ENCODE measurements around the gene BNC2. TPM values are rescaled to one million over a fixed set of nuclear protein-coding genes. Genes with fewer than 3 reads are reported as not detected.

The BNC2 gene
- total RNA-seq, 1 experiment from 2014 or later: 43.6 TPM

GRCh38 chr9:16555802-16556201 is 314.7 kb downstream of the BNC2 start:
- no peak overlapping the region for H2BK20ac ChIP-seq (ENCODE audit: low read depth, low read length, poor library complexity, severe bottlenecking)
- no peaks in the 10 kb centered on the region for H3K23me2 ChIP-seq (ENCODE audit: insufficient read length, low read depth, low read length, poor library complexity, severe bottlenecking)
- no peak overlapping the region for H3K18ac ChIP-seq (ENCODE audit: insufficient read length, low read depth, low read length)
- H3T11ph ChIP-seq (ENCODE audit: low read length): no peak overlapping the region
- H4K91ac ChIP-seq (ENCODE audit: insufficient read length, low read depth, low read length): no peak overlapping the region
- no peak overlapping the region for H3K9ac ChIP-seq (ENCODE audit: extremely low read depth, insufficient read length, low read length)
- no peak overlapping the region for H4K8ac ChIP-seq (replicated peaks; ENCODE audit: insufficient read length, low read depth, low read length)
- Mint-ChIP-seq H3K36me3 (ENCODE audit: insufficient read depth in 1 of 3, low read depth in 3 of 3) (peaks cover 5 to 22% (median 19%) of the 10 kb centered on the region in 3 experiments; a peak in 6 of 7 replicates), H3K27me3 (ENCODE audit: low read depth) (no peaks in the 10 kb centered on the region), H3K9me3 (no peaks in the 10 kb centered on the region), H3K4me3 (no peak overlapping the region), H3K4me1 (peaks cover 17 to 25% of the 10 kb centered on the region in 2 experiments), H3K27ac (no peak overlapping the region; a peak in 1 of 7 replicates)
- no peaks in the 10 kb centered on the region for H3K4me1 ChIP-seq (ENCODE audit: insufficient read depth, low read length)
- H3K9me3 ChIP-seq (ENCODE audit: control insufficient read depth, low read depth, low read length): no peaks in the 10 kb centered on the region
- H3K4ac ChIP-seq (ENCODE audit: low read depth, low read length): no peak overlapping the region
- DNase-seq: no peak
- H4K20me1 ChIP-seq (ENCODE audit: control insufficient read depth, insufficient read depth, insufficient read length): no peaks in the 10 kb centered on the region
- H4K5ac ChIP-seq (ENCODE audit: insufficient read length, low read depth, low read length): no peak overlapping the region
- H2AFZ ChIP-seq (ENCODE audit: low read length): no peak overlapping the region
- H3K23ac ChIP-seq (ENCODE audit: insufficient read length, low read depth, low read length): no peak overlapping the region
- no peak overlapping the region for H2BK15ac ChIP-seq (ENCODE audit: low read depth, low read length)
- no peak overlapping the region for H3K27ac ChIP-seq (ENCODE audit: insufficient read length, low read depth, low read length)
- no peak overlapping the region for H3K14ac ChIP-seq (ENCODE audit: insufficient read depth, low read length)
- TF ChIP-seq CTCF (conservative IDR thresholded peaks at IDR 0.05): no peak
- H2BK120ac ChIP-seq (ENCODE audit: low read depth, low read length, poor library complexity, severe bottlenecking): no peak overlapping the region
- no CpG with 5 or more reads among the region's 1 CpG for WGBS (ENCODE audit: extremely low coverage, insufficient read length, low lambda C conversion rate)
- no peaks in the 10 kb centered on the region for H3K27me3 ChIP-seq (ENCODE audit: insufficient read depth, low read length)
- no peak overlapping the region for H3K56ac ChIP-seq (ENCODE audit: insufficient read length, low read depth, low read length)
- no peak overlapping the region for H3K4me2 ChIP-seq (ENCODE audit: insufficient read depth, insufficient read length, low read length)
- no peak overlapping the region for H2BK5ac ChIP-seq (ENCODE audit: insufficient read length, low read length)
- no peaks in the 10 kb centered on the region for H3K79me2 ChIP-seq (ENCODE audit: insufficient read depth, low read length)
- no peak overlapping the region for H2AK5ac ChIP-seq (ENCODE audit: insufficient read length, low read length)
- H2BK12ac ChIP-seq (ENCODE audit: insufficient read length, low read depth, low read length): no peak overlapping the region
- no peaks in the 10 kb centered on the region for H3K79me1 ChIP-seq (ENCODE audit: insufficient read depth, low read depth, low read length, poor library complexity, severe bottlenecking)

All from H9 (cell line).